ENCODE results near the gene STMND1. TPM values are rescaled to one million over a fixed set of nuclear protein-coding genes. Genes with fewer than 3 reads are reported as not detected.

STMND1 gene
- polyA plus RNA-seq, 2 of the 4 experiments (the other 2 are of a cell fraction) = not detected

GRCh38 chr6:17086469-17086868, 15.4 kb upstream of the STMND1 start:
- FAIRE-seq = no peak
- POLR2A ChIA-PET = no interaction called here
- 4% methylated on average over 9 of the region's 11 CpGs for WGBS (ENCODE audit: missing lambda C conversion rate)

GRCh38 chr6:17088091-17088611, 13.7 kb upstream of the STMND1 start:
- ATAC-seq (no peak), FAIRE-seq (no peak), DNase-seq (ENCODE audit: low read depth in 1 of 2, low spot score in 1 of 2) (no peak)
- WGBS (ENCODE audit: missing lambda C conversion rate) = 61% methylated on average over 4 of the region's 4 CpGs
- Histone ChIP-seq H3K4me2 (no peak overlapping the region), H3K4me3 (no peak overlapping the region), H3K4me1 (no peaks in the 10 kb centered on the region), H3K27ac (no peak overlapping the region), H3K9me3 (peaks cover 5% of the 10 kb centered on the region; the same call in 1 of the 3 replicates)
- peak; percentile 34 for TF ChIP-seq ZC3H11A (IDR thresholded peaks at IDR 0.05)
- no peak for TF ChIP-seq HES2 (IDR thresholded peaks at IDR 0.05)
- ChIA-PET POLR2A (no interaction called here), CTCF (interaction anchor here (0.8 to 2.3 kb wide), 3 partner anchors 12 to 802 kb away, joined by 3 to 4 read pairs (median 3); no protein-coding TSS in a partner anchor)

More at GRCh38 chr6:17086469-17086868, 15.4 kb upstream of the STMND1 start:
- TF ChIP-seq RAD21 (conservative IDR thresholded peaks at IDR 0.05 in 1 of 2, IDR thresholded peaks at IDR 0.05 in 1 of 2) (peak; percentile 65 to 78), NFE2L2 (conservative IDR thresholded peaks at IDR 0.05; ENCODE audit: low read length) (no peak), PHF8 (IDR thresholded peaks at IDR 0.05; ENCODE audit: borderline replicate concordance, low read depth) (no peak), HMGXB4 (CRISPR knock-in tag; IDR thresholded peaks at IDR 0.05; ENCODE audit: borderline replicate concordance) (no peak), PBX3 (IDR thresholded peaks at IDR 0.05) (no peak), SMC3 (IDR thresholded peaks at IDR 0.05) (peak; percentile 51), CBX2 (IDR thresholded peaks at IDR 0.05; ENCODE audit: borderline replicate concordance, low read depth) (no peak), CEBPB (IDR thresholded peaks at IDR 0.05) (peak in 1 of 2 experiments; percentile 66; a peak in 2 of 4 replicates), CTCF (IDR thresholded peaks at IDR 0.05) (peak; percentile 60), ZFP36 (IDR thresholded peaks at IDR 0.05; ENCODE audit: borderline replicate concordance, partially characterized antibody) (no peak)
- Histone ChIP-seq H3K27ac (no peak overlapping the region), H3K9me3 (peaks cover 5% of the 10 kb centered on the region; the same call in 1 of the 3 replicates), H3K4me3 (no peak overlapping the region), H3K4me1 (no peaks in the 10 kb centered on the region), H3K4me2 (peak overlapping the region; percentile 39; the same call in 2 of the 3 replicates)
- ATAC-seq (peak; percentile 74 to 90; a peak in 5 of 6 replicates), DNase-seq (ENCODE audit: low read depth in 1 of 2, low spot score in 1 of 2) (peak; percentile 53 to 66)
- CTCF ChIA-PET = interaction anchor here (0.7 to 1.9 kb wide), 10 partner anchors 9 to 747 kb away, joined by 3 to 11 read pairs (median 4); no protein-coding TSS in a partner anchor

GRCh38 chr6:17091122-17091521, 10.7 kb upstream of the STMND1 start:
- Histone ChIP-seq H3K27ac (no peak overlapping the region), H3K4me1 (no peaks in the 10 kb centered on the region), H3K4me2 (no peak overlapping the region), H3K9me3 (peaks cover 5% of the 10 kb centered on the region; the same call in 1 of the 3 replicates), H3K4me3 (no peak overlapping the region)
- DNase-seq (ENCODE audit: low read depth in 1 of 2, low spot score in 1 of 2) (no peak), FAIRE-seq (no peak), ATAC-seq (peak in 1 of 2 experiments; percentile 41; a peak in 1 of 6 replicates)
- WGBS (ENCODE audit: missing lambda C conversion rate) = 7% methylated on average over 3 of the region's 3 CpGs
- POLR2A ChIA-PET = no interaction called here
- CTCF ChIA-PET = interaction anchor here (0.8 to 1.4 kb wide), 4 partner anchors 8 to 141 kb away, joined by 3 to 6 read pairs (median 4); no protein-coding TSS in a partner anchor
- TF ChIP-seq FOXS1 (CRISPR knock-in tag; IDR thresholded peaks at IDR 0.05) = no peak
- TF ChIP-seq TFCP2L1 (CRISPR knock-in tag; IDR thresholded peaks at IDR 0.05) = no peak
- no peak for TF ChIP-seq ZSCAN20 (CRISPR knock-in tag; IDR thresholded peaks at IDR 0.05)
- TF ChIP-seq, protein P1, sequence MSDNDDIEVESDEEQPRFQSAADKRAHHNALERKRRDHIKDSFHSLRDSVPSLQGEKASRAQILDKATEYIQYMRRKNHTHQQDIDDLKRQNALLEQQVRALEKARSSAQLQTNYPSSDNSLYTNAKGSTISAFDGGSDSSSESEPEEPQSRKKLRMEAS (IDR thresholded peaks at IDR 0.05) = no peak
- TF ChIP-seq HMGXB4 (CRISPR knock-in tag; IDR thresholded peaks at IDR 0.05; ENCODE audit: borderline replicate concordance) = no peak
- no peak for TF ChIP-seq NPAS2 (CRISPR knock-in tag; IDR thresholded peaks at IDR 0.05; ENCODE audit: borderline replicate concordance)
- TF ChIP-seq JUNB (IDR thresholded peaks at IDR 0.05) = no peak
- no peak; the same call in 2 of the 3 replicates for TF ChIP-seq CTCF (IDR thresholded peaks at IDR 0.05)
- TF ChIP-seq SREBF2 (IDR thresholded peaks at IDR 0.05) = no peak
- TF ChIP-seq FOSL2 (IDR thresholded peaks at IDR 0.05) = no peak
- no peak for TF ChIP-seq FOSL2 (CRISPR knock-in tag; IDR thresholded peaks at IDR 0.05)
